HCT116 (cell line): ENCODE measurements around the gene CDCA7. TPM values are rescaled to one million over a fixed set of nuclear protein-coding genes. Genes with fewer than 3 reads are reported as not detected.

ENCODE experiments used
- ATAC-seq: fragments of 200-7000 bp; cut with Tn5 transposase; 2 replicates; pipeline ENCODE4 v1.9.1; 2020; ENCODE audit warnings: mild to moderate bottlenecking, moderate library complexity
- BruUV-seq: library from RNA; stranded (reverse); fragments of 400-500 nt; replicated peaks from 2 replicates; lab custom pipeline; 2021; lab: Mats Ljungman, UMichigan
- CTCF ChIA-PET: fragments of 300-600 bp; sonication (Branson Sonifier 250); formaldehyde crosslinking; loops from one replicate; lab custom pipeline; 2021; ENCODE audit warnings: antibody characterized with exemption; lab: Charles Lee
- POLR2A ChIA-PET: fragments of 300-600, 350-600 bp; sonication (Branson Sonifier 250); formaldehyde crosslinking; loops from one replicate; lab custom pipeline; 2021; ENCODE audit warnings: antibody characterized with exemption; lab: Charles Lee
- RAD21 ChIA-PET, 2 experiments: fragments of 300-600 bp; sonication (Branson Sonifier 250); formaldehyde crosslinking; loops; one replicate each; lab custom pipeline; 2023; ENCODE audit warnings: low total read pairs in 2 of 2; ENCODE audit not compliant: uncharacterized antibody in 2 of 2, unreplicated experiment in 2 of 2, low non-redundant PET in 1 of 2; lab: Charles Lee
- DNase-seq: peaks from one replicate; pipeline ENCODE4 v3.0.0-alpha.2; 2010; ENCODE audit warnings: low read depth, low spot score
- H2AFZ ChIP-seq: fragments of 200-600 bp; shearing (Covaris generic), sonication (generic); 2 replicates; pipeline ENCODE4 v1.6.1; 2017; ENCODE audit warnings: low read depth, mixed run types, mixed read lengths, antibody characterized with exemption, low read length; ENCODE audit not compliant: poor library complexity, severe bottlenecking
- H3K27ac ChIP-seq: 2 replicates; pipeline ENCODE4 v1.5.1; 2012; ENCODE audit warnings: low read depth, low read length
- H3K27me3 ChIP-seq: fragments of 200-600 bp; sonication (generic); 2 replicates; pipeline ENCODE4 v1.6.1; 2016; ENCODE audit warnings: mixed run types, low read length, mixed read lengths; ENCODE audit not compliant: insufficient read depth
- H3K36me3 ChIP-seq, 2 experiments: fragments of 200-500 bp in 1 of 2; fragments of 200-600 bp in 1 of 2; sonication (Bioruptor generic) in 1 of 2; sonication (generic) in 1 of 2; 2 replicates each; pipeline versions ENCODE4 v1.5.1 to v1.6.1; 2014 to 2016; ENCODE audit warnings: low read length in 2 of 2, inconsistent platforms in 1 of 2, mixed read lengths in 1 of 2, mixed run types in 1 of 2; ENCODE audit not compliant: insufficient read depth in 2 of 2, control insufficient read depth in 1 of 2
- H3K4me1 ChIP-seq, 2 experiments: fragments of 200-600 bp in 1 of 2; sonication (generic) in 1 of 2; 2 replicates each; pipeline versions ENCODE4 v1.5.1 to v1.6.1; 2012 to 2017; ENCODE audit warnings: low read length in 2 of 2, inconsistent platforms in 1 of 2, mild to moderate bottlenecking in 1 of 2, mixed read lengths in 1 of 2, mixed run types in 1 of 2, moderate library complexity in 1 of 2; ENCODE audit not compliant: insufficient read depth in 2 of 2, control insufficient read depth in 1 of 2
- H3K4me2 ChIP-seq: fragments of 200-600 bp; sonication (generic); 2 replicates; pipeline ENCODE4 v1.6.1; 2017; ENCODE audit warnings: mixed run types, low read length, mixed read lengths
- H3K4me3 ChIP-seq, 2 experiments: fragments of 200-600 bp in 1 of 2; sonication (generic) in 1 of 2; replicated peaks in 1 of 2; 2 replicates each; pipeline ENCODE4 v1.5.1; 2011 to 2016; ENCODE audit warnings: low read length in 2 of 2, control low read depth in 1 of 2, low read depth in 1 of 2, mild to moderate bottlenecking in 1 of 2, mixed read lengths in 1 of 2, mixed run types in 1 of 2
- H3K79me2 ChIP-seq: fragments of 200-600 bp; sonication (generic); 2 replicates; pipeline ENCODE4 v1.6.1; 2017; ENCODE audit warnings: mild to moderate bottlenecking, mixed run types, low read length, moderate library complexity, mixed read lengths; ENCODE audit not compliant: insufficient read depth
- H3K9ac ChIP-seq: fragments of 200-600 bp; sonication (generic); 2 replicates; pipeline ENCODE4 v1.6.1; 2016; ENCODE audit warnings: low read length, mixed read lengths
- H3K9me2 ChIP-seq: fragments of 200-600 bp; sonication (generic), shearing (Covaris generic); 2 replicates; pipeline ENCODE4 v1.6.1; 2017; ENCODE audit warnings: mixed run types, mild to moderate bottlenecking, moderate library complexity; ENCODE audit not compliant: insufficient read depth
- H3K9me3 ChIP-seq, 2 experiments: fragments of 200-500 bp in 1 of 2; fragments of 200-600 bp in 1 of 2; sonication (Bioruptor generic) in 1 of 2; sonication (generic) in 1 of 2; 2 replicates each; pipeline ENCODE4 v1.6.1; 2014 to 2017; ENCODE audit warnings: low read length in 2 of 2, mixed read lengths in 2 of 2, inconsistent platforms in 1 of 2, low read depth in 1 of 2, mild to moderate bottlenecking in 1 of 2, mixed run types in 1 of 2, moderate library complexity in 1 of 2; ENCODE audit not compliant: control insufficient read depth in 1 of 2, insufficient read depth in 1 of 2
- H4K20me1 ChIP-seq: fragments of 200-600 bp; sonication (generic), shearing (Covaris generic); 2 replicates; pipeline ENCODE4 v1.6.1; 2017; ENCODE audit warnings: mixed run types, mild to moderate bottlenecking, moderate library complexity; ENCODE audit not compliant: insufficient read depth
- CEBPB ChIP-seq: IDR thresholded peaks from 2 replicates; pipeline ENCODE4 v1.6.1; 2012; ENCODE audit warnings: low read depth
- CTCF ChIP-seq, 3 experiments: fragments of 200-600 bp in 1 of 3; sonication (generic) in 1 of 3; IDR thresholded peaks in 2 of 3; conservative IDR thresholded peaks in 1 of 3; 2 replicates each; pipeline ENCODE4 v1.5.1; 2012 to 2017; ENCODE audit warnings: low read depth in 2 of 3, low read length in 2 of 3, antibody characterized with exemption in 1 of 3, borderline replicate concordance in 1 of 3, control low read depth in 1 of 3, mild to moderate bottlenecking in 1 of 3, mixed read lengths in 1 of 3, mixed run types in 1 of 3, moderate library complexity in 1 of 3; ENCODE audit not compliant: insufficient read depth in 1 of 3
- ELF1 ChIP-seq: IDR thresholded peaks from 2 replicates; pipeline ENCODE4 v1.6.1; 2012; ENCODE audit warnings: low read depth, borderline replicate concordance
- EZH2 ChIP-seq: fragments of 200-600 bp; sonication (generic); IDR thresholded peaks from 2 replicates; pipeline ENCODE4 v1.6.1; 2017; ENCODE audit warnings: antibody characterized with exemption, mixed run types
- FOSL1 ChIP-seq: IDR thresholded peaks from 2 replicates; pipeline ENCODE4 v1.6.1; 2012; ENCODE audit warnings: low read depth
- JUND ChIP-seq: IDR thresholded peaks from 2 replicates; pipeline ENCODE4 v1.6.1; 2012
- POLR2A ChIP-seq: IDR thresholded peaks from 2 replicates; pipeline ENCODE4 v1.7.0; 2011; ENCODE audit warnings: borderline replicate concordance; ENCODE audit not compliant: insufficient read depth, insufficient read length; ENCODE audit errors: extremely low read depth
- RAD21 ChIP-seq: IDR thresholded peaks from 2 replicates; pipeline ENCODE4 v1.6.1; 2012; ENCODE audit warnings: low read depth, mild to moderate bottlenecking
- REST ChIP-seq: IDR thresholded peaks from 2 replicates; pipeline ENCODE4 v1.6.1; 2012; ENCODE audit warnings: low read depth
- SIN3A ChIP-seq: IDR thresholded peaks from 2 replicates; pipeline ENCODE4 v1.6.1; 2012; ENCODE audit warnings: low read depth
- SRF ChIP-seq: IDR thresholded peaks from 2 replicates; pipeline ENCODE4 v1.6.1; 2012; ENCODE audit warnings: low read depth
- TCF7L2 ChIP-seq: IDR thresholded peaks from 2 replicates; pipeline ENCODE4 v1.7.0; 2011; ENCODE audit warnings: borderline replicate concordance, inconsistent platforms; ENCODE audit not compliant: insufficient read depth, insufficient read length; ENCODE audit errors: extremely low read depth
- YY1 ChIP-seq: IDR thresholded peaks from 2 replicates; pipeline ENCODE4 v1.6.1; 2011; ENCODE audit warnings: low read length, low read depth, moderate library complexity, mild to moderate bottlenecking; ENCODE audit not compliant: insufficient replicate concordance; ENCODE audit errors: extremely low read depth
- ZBTB33 ChIP-seq: IDR thresholded peaks from 2 replicates; pipeline ENCODE4 v1.6.1; 2011; ENCODE audit warnings: mild to moderate bottlenecking, low read length, moderate library complexity; ENCODE audit not compliant: insufficient replicate concordance; ENCODE audit errors: extremely low read depth
- ZFX ChIP-seq: fragments of 450-650 bp; IDR thresholded peaks from 2 replicates; pipeline ENCODE4 v1.6.1; 2017
- intact Hi-C: fragments of 100-400 bp; cut with micrococcal nuclease; formaldehyde crosslinking; loops from 2 replicates; pipeline ENCODE4 v1.10.0; 2022
- total RNA-seq: library from RNA; stranded (reverse); gene quantifications from one replicate; pipeline ENCODE4 v1.2.1, GENCODE V29; 2021; ENCODE audit not compliant: unreplicated experiment
- TF ChIP-seq, protein P1 (sequence below): IDR thresholded peaks from 2 replicates; pipeline ENCODE4 v1.6.1; 2012

The CDCA7 gene
- total RNA-seq, 1 experiment from 2014 or later, result 57.9 TPM

GRCh38 chr2:173407176-173407575 lies 52.5 kb downstream of the CDCA7 start:
- Histone ChIP-seq H3K79me2 (no peaks in the 10 kb centered on the region), H3K9me2 (no peaks in the 10 kb centered on the region), H3K4me3 (no peak overlapping the region), H2AFZ (no peak overlapping the region), H4K20me1 (no peaks in the 10 kb centered on the region), H3K4me2 (no peak overlapping the region), H3K9me3 (no peaks in the 10 kb centered on the region), H3K36me3 (no peaks in the 10 kb centered on the region), H3K4me1 (peaks cover 0 to 7% of the 10 kb centered on the region in 2 experiments; a peak in 1 of 4 replicates), H3K27me3 (no peaks in the 10 kb centered on the region), H3K9ac (no peak overlapping the region), H3K27ac (no peak overlapping the region)
- BruUV-seq, result no TSS peak
- ChIA-PET CTCF (interaction anchor here (0.7 kb wide), 1 partner anchor 934 kb away, joined by 3 read pairs; no protein-coding TSS in a partner anchor), RAD21 (no interaction called here), POLR2A (no interaction called here)
- TF ChIP-seq REST (no peak), JUND (no peak), FOSL1 (no peak), RAD21 (no peak), CTCF (IDR thresholded peaks at IDR 0.05 in 2 of 3, conservative IDR thresholded peaks at IDR 0.05 in 1 of 3; ENCODE audit: borderline replicate concordance in 1 of 3, insufficient read depth in 1 of 3, low read depth in 2 of 3, low read length in 2 of 3) (no peak), SIN3A (no peak), SRF (no peak), ZBTB33 (no peak), CEBPB (no peak), POLR2A (no peak), ELF1 (no peak), EZH2 (no peak), YY1 (no peak), ZFX (no peak), TCF7L2 (no peak)
- TF ChIP-seq, protein P1, sequence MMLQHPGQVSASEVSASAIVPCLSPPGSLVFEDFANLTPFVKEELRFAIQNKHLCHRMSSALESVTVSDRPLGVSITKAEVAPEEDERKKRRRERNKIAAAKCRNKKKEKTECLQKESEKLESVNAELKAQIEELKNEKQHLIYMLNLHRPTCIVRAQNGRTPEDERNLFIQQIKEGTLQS, result no peak
- ATAC-seq (no peak), DNase-seq (no peak)
- intact Hi-C loops, result loop anchor here (10.0 kb wide), 2 partner anchors 478 to 638 kb away; no protein-coding TSS in a partner anchor
